HG02623 (cell line): ENCODE data around the gene EIF2S3.
"Not testable (repeated sequence)": the region's sequence is repeated elsewhere in the genome, so short reads cannot be mapped to it uniquely, and the experiment has no call there.

Source experiments
- ATAC-seq: cut with Tn5 transposase; IDR thresholded peaks from one replicate; pipeline ENCODE4 v1.9.1; 2021; ENCODE audit warnings: moderate library complexity; ENCODE audit not compliant: unreplicated experiment

The EIF2S3 gene

GRCh38 chrX:24054182-24055042 lies at the start of gene EIF2S3:
Gene EIF2S3 (plus strand): TSS chrX:24054956. CDS start chrX:24054969, 13 bp downstream.
- peak; percentile 80 for ATAC-seq

GRCh38 chrX:24005028-24005427 lies 49.7 kb upstream of the EIF2S3 start:
- ATAC-seq: no peak

GRCh38 chrX:24005867-24006266 lies 48.9 kb upstream of the EIF2S3 start:
- ATAC-seq: no peak

GRCh38 chrX:24012266-24012665 lies 42.5 kb upstream of the EIF2S3 start:
- no peak for ATAC-seq

GRCh38 chrX:24014388-24015018 lies 40.3 kb upstream of the EIF2S3 start:
- ATAC-seq: peak; percentile 89

- ATAC-seq: no peak
Measured at GRCh38 chrX:24017674-24018073, 37.1 kb upstream of the EIF2S3 start.

- no peak for ATAC-seq
Measured at GRCh38 chrX:24018809-24019208, 35.9 kb upstream of the EIF2S3 start.

- no peak for ATAC-seq
Measured at GRCh38 chrX:24019448-24019847, 35.3 kb upstream of the EIF2S3 start.

- no peak for ATAC-seq
Measured at GRCh38 chrX:24020306-24020876, 34.4 kb upstream of the EIF2S3 start.

- ATAC-seq: no peak
Measured at GRCh38 chrX:24023544-24023943, 31.2 kb upstream of the EIF2S3 start.

GRCh38 chrX:24023972-24024669 lies 30.6 kb upstream of the EIF2S3 start:
- no peak for ATAC-seq

- ATAC-seq: peak; percentile 84
Measured at GRCh38 chrX:24024819-24025740, 29.7 kb upstream of the EIF2S3 start.

- peak; percentile 21 for ATAC-seq
Measured at GRCh38 chrX:24025741-24026403, 28.9 kb upstream of the EIF2S3 start.

GRCh38 chrX:24026432-24026831 lies 28.3 kb upstream of the EIF2S3 start:
- no peak for ATAC-seq

GRCh38 chrX:24027086-24027485 lies 27.7 kb upstream of the EIF2S3 start, which contains the start of gene KLHL15:
Gene KLHL15 (minus strand): TSS chrX:24027186. CDS start chrX:24006693, 20,493 bp downstream.
- no peak for ATAC-seq

GRCh38 chrX:24027985-24028384 lies 26.8 kb upstream of the EIF2S3 start:
- no peak for ATAC-seq

GRCh38 chrX:24030597-24030996 lies 24.2 kb upstream of the EIF2S3 start:
- ATAC-seq: no peak

- ATAC-seq: no peak
Measured at GRCh38 chrX:24034485-24034884, 20.3 kb upstream of the EIF2S3 start.

- no peak for ATAC-seq
Measured at GRCh38 chrX:24037729-24038128, 17.0 kb upstream of the EIF2S3 start.

GRCh38 chrX:24046060-24046459 lies 8.7 kb upstream of the EIF2S3 start:
- not testable (repeated sequence) for ATAC-seq
